Epithelial cell of proximal tubule (primary cell): Measurements from ENCODE around the gene RHOJ. TPM values are rescaled to one million over a fixed set of nuclear protein-coding genes. Genes with fewer than 3 reads are reported as not detected.
"Not testable (repeated sequence)": the region's sequence is repeated elsewhere in the genome, so short reads cannot be mapped to it uniquely, and the experiment has no call there.

Experiments used
- DNase-seq: peaks from one replicate; pipeline ENCODE4 v3.0.0-alpha.2; 2011; ENCODE audit warnings: low read depth
- H3K4me3 ChIP-seq: 2 replicates; pipeline ENCODE4 v1.5.1; 2011; ENCODE audit warnings: low read depth, mild to moderate bottlenecking, low read length
- CTCF ChIP-seq: conservative IDR thresholded peaks from 2 replicates; pipeline ENCODE4 v1.5.1; 2012; ENCODE audit warnings: low read depth, mild to moderate bottlenecking, low read length
- total RNA-seq: library from RNA; depleted of rRNA; stranded (reverse); fragments of >200 nt; gene quantifications from 2 replicates; pipeline ENCODE4 v1.2.3, GENCODE V29; 2015

Gene RHOJ
- 0.23 and 0.43 TPM in 2 replicates for total RNA-seq

DNA sequence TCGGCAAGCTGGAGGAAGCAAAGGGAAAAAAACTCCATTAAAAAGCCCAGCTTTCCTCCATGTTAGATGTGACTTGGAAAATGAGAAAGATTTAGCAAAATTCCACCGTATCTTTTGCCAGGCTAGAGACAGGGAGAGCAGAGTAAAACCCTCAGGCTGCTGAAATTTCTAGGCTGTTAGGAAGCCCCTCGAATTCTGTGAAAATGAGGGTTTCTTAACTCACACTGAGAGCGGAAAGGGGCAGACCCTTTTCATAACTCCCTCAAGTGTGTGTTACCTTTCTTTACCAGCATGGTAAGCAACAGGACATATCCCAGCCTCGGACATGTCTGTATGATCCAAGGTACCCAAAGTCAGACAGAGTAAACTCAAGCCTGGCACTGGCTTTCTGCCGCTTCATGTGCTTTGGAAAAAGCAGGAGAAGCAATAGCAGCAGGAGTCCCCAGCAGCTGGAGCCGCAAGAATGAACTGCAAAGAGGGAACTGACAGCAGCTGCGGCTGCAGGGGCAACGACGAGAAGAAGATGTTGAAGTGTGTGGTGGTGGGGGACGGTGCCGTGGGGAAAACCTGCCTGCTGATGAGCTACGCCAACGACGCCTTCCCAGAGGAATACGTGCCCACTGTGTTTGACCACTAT is at the start of gene RHOJ:
Gene RHOJ, plus strand, starts transcription at position 37 of the 637 bp plus-strand sequence. Its CDS starts 427 bp downstream, at position 464.
- peak within 1 kb of the TSS; percentile 50 for H3K4me3 ChIP-seq
- DNase-seq, result no peak
- TF ChIP-seq CTCF, result no peak

GRCh38 chr14:63155511-63156185 is 48.6 kb upstream of the RHOJ start:
- DNase-seq, result no peak
- TF ChIP-seq CTCF, result no peak
- no peak overlapping the region for H3K4me3 ChIP-seq

DNA sequence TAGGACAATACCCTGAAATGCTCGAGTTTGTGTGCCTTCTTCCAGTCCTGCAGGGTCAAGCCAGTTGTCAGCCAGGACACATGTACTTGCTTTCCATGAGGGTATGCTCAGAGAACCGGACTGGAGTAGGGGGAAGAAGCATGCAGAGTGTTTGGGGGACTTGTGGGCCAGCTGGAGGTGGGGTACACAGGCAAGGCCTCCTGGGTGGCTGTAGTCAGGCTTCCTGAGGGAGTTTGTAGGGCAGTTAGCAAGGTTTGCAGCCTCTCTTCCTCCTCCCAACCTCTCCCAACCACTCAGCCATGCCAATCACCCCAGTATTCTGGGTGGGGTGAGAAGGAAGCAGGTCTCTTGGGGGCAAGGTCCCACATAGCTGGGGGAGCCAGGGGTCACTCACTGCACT is 47.0 kb upstream of the RHOJ start:
- no peak for TF ChIP-seq CTCF
- no peak overlapping the region for H3K4me3 ChIP-seq
- DNase-seq, result no peak

GRCh38 chr14:63163306-63163705 is 40.9 kb upstream of the RHOJ start:
- DNase-seq, result no peak
- H3K4me3 ChIP-seq, result no peak overlapping the region
- TF ChIP-seq CTCF, result no peak

- DNase-seq, result no peak
- no peak overlapping the region for H3K4me3 ChIP-seq
- TF ChIP-seq CTCF, result no peak
These were observed 40.0 kb upstream of the RHOJ start for GRCh38 chr14:63164108-63164683.

DNA sequence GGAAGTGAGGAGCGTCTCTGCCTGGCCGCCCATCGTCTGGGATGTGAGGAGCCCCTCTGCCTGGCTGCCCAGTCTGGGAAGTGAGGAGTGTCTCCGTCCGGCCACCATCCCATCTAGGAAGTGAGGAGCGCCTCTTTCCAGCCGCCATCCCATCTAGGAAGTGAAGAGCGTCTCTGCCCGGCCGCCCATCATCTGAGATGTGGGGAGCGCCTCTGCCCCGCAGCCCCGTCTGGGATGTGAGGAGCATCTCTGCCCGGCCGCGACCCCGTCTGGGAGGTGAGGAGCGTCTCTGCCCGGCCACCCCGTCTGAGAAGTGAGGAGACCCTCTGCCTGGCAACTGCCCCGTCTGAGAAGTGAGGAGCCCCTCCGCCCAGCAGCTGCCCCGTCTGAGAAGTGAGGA is 39.0 kb upstream of the RHOJ start:
- DNase-seq, H3K4me3 ChIP-seq: not testable (repeated sequence)

- H3K4me3 ChIP-seq, result no peak overlapping the region
- no peak for DNase-seq
- TF ChIP-seq CTCF, result no peak
These were observed 37.2 kb upstream of the RHOJ start for GRCh38 chr14:63167044-63167443.
